SKM-1 treated with dmso at 0.1 percent for 144 hours (cell line): ENCODE data around the gene MAP1B.
"Not testable (repeated sequence)": the region's sequence is repeated elsewhere in the genome, so short reads cannot be mapped to it uniquely, and the experiment has no call there.

ENCODE experiments used
- DNase-seq: peaks from one replicate; lab custom pipeline; 2025; ENCODE audit not compliant: unreplicated experiment; lab: John Stamatoyannopoulos, UW

The MAP1B gene

DNA sequence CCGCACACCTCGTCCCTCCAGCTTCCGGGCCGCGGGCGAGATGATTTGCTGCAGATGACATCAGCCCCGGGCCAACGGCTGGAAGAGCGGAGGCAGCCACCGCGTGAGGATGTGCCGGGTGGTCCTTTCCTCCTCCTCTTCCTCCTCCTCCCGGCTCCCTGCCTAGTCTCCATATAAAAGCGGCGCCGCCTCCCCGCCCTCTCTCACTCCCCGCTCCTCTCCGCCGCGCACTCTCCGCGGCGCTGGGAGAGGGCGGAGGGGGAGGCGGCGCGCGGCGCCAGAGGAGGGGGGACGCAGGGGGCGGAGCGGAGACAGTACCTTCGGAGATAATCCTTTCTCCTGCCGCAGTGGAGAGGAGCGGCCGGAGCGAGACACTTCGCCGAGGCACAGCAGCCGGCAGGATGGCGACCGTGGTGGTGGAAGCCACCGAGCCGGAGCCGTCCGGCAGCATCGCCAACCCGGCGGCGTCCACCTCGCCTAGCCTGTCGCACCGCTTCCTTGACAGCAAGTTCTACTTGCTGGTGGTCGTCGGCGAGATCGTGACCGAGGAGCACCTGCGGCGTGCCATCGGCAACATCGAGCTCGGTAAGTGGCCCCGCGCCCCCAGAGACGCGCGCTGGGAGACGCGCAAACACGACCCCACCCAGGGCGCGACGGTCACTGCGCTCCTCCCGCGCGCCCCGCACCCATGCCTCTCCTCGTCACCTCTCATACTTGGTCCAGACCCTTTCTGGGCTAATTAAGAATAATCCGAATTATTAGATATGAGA lies at the start of gene MAP1B:
TSS of gene MAP1B (plus strand) at position 345 of the 770 bp plus-strand sequence. CDS start at position 402, 57 bp downstream.
- no peak for DNase-seq

DNA sequence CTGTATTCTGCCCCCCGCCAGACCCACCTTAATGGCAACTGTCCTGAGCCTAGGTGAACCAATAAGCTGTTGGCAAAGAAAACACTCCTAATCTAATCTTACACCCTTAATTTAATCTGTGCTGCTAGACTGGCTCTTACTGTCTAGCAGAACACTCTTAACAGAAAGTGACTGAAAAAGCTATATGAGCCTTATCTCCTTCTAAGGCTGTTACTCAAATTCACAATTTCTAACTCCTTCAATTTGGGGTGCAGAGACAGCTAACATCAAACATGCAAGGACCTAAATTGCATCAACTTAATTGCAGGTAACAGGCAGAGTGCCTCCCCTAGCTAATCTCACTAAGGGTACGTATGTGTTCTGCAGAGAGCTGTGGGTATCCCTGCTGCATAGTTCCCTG lies 49.5 kb upstream of the MAP1B start:
- DNase-seq, result no peak

DNA sequence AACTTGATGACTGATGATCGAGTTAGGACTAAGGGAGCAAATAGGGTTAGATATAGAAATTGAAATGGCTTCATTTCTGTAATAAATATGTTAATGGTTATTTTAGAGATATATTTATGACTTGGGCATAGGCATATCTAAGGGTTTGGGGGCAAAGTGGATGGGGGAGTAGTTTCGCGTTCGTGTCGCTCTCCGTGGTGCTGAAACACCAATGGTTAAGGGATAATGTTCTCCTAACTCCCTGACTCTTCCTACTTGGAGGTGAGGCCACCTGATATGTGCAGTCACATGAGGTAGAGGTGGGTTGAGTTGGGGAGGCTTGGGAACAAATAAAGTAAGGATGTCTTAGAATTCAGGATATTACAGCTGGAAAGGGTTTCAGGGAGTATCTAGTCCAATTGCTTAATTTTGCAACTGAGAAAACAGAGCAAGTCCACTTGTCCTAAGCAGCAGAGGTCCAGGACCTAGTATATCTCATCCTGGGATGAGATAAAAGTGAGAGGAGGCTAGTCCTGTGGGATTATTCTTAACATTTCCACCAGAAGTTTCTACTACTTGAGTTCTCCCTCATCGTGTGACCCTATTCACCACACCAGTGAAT lies 44.0 kb upstream of the MAP1B start:
- DNase-seq, result no peak

DNA sequence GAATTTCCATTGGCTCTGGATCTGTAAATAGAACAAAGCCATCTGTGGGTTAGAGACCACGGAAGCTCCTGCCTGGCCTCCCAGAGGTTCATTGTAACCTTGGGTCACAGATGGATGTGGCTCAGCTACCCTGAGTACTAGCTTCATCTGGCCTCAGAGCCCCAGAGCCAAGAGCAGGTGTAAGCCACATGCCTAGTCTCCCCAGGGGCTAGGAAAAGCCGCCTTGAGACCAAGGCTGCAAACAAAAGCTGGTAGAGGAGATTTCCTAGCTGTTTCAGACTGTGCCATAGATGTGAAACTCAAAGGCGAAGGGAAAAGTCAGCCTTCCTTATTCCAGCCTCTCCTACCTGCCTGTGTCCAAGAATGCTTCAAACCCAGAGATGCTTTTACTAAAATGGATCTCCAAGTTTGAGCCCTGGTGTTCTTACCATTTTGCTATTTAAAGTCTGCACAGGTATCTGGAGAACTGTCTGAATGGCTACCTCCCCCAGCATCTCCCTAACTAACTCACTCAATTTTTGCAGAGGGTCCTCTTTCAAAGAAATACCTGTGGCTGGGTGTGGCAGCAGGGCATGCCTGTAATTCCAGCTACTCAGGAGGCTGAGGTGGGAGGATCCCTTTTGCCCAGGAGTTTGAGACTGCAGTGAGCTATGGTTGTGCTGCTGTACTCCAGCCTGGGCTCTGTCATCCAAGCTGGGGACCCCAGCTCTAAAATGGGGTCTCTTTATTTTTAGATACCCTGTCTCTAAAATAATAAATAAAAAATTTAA lies 42.3 kb upstream of the MAP1B start:
- DNase-seq, result no peak

DNA sequence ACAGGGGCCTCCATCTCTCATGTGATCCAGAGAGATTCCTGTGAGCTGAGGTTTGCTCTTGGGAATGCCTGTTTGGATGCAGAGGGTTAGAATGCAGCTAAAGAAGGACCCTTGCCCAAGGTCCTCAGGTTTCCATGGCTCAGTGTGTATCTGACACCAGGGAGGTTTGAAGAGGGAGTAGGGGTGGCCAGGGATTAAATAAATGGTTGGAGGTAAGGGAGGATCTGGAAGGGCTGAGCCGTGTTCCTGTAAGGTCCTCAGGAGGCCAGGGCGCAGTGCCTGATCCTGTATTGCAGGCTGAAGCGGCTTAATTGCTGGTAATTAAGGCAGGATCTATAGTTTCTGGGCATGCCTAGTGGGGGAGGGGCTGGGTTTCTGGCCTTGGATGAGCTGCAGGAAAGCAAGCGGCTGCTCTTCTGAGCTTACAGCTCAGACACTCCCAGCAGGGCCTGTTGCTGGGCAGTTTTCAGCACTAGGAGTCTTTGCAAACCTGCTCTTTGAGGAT lies 41.5 kb upstream of the MAP1B start:
- no peak for DNase-seq

DNA sequence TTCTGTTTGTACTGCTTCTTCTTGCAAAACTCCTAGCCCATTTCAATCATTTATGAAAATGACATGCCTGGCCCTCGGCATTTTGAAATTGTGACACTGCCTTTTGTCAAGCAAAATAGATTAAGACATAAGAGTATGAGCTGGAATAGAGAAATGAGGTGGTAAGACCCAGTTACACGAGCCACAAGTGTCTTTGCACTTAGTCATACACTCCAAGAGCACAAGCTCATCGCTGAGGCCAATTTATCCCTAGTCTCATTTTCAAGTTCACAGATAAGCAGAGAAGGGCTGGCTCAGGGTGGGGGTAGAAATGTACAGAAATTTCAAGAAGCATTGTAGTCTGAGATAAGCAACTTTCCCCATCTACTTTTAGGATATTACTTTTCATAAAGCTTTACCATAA lies 40.6 kb upstream of the MAP1B start:
- no peak for DNase-seq

GRCh38 chr5:72067682-72068470 lies 39.4 kb upstream of the MAP1B start:
- no peak for DNase-seq

DNA sequence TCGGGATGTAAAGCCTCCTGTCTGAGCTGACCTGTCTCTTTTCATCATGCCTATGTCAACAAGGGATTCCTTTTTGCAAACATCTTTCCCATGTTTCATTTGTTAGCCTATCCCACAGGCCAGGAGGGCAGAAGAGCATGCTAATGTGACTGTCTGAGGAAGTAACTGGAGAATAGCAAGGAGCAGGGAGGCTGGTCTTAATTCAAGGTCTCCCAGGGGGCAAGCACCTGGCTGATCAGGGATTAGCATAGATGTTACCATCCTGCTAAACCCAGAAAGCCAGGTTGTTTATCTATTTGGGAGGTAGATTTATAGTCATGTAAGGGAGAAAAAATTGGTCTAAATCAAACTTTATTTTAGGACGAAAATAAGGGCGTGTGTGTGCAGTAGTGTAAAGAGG lies 36.7 kb upstream of the MAP1B start:
- no peak for DNase-seq

DNA sequence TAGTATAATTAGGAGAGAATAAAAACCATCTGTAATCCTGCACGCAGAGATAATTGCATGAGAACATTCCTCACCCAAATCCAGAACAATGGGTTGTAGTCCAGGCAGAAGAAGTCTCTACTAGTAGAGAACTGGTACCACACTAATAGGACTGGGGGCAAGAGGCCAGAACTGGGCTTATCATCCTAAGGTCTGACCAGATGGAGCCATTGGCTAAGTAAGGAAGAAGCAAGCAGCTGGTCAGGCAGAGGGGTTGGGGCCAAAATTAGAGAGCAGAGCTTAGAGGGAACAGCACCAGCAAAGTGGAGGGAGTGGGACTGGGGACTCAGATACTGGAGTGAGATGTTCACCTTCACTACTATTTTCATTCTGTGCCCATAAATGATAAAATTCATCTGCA lies 35.4 kb upstream of the MAP1B start:
- no peak for DNase-seq

DNA sequence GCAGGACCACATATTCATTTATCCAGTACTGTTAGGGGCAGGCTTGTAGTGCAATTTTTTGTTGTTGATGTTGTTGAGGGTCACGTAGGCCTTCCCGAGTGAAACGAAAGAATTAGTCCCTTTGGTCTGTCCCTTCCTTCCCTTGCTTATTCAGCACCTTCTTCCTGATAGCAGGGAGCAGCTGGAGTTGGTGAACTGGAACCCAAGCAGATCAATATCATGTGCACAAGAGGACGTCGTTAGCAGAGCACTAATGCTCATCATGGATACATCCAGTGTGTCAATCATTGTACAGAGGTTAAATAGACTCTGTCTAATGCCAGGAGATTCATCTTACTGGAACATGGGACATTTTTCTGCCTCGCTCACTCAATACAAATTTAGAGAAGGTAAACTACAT lies 33.0 kb upstream of the MAP1B start:
- DNase-seq, result no peak

- no peak for DNase-seq
These were observed 31.8 kb upstream of the MAP1B start for GRCh38 chr5:72075461-72075860.

- DNase-seq, result no peak
These were observed 30.5 kb upstream of the MAP1B start for GRCh38 chr5:72076621-72077300.

- DNase-seq, result no peak
These were observed 29.9 kb upstream of the MAP1B start for GRCh38 chr5:72077390-72077789.

DNA sequence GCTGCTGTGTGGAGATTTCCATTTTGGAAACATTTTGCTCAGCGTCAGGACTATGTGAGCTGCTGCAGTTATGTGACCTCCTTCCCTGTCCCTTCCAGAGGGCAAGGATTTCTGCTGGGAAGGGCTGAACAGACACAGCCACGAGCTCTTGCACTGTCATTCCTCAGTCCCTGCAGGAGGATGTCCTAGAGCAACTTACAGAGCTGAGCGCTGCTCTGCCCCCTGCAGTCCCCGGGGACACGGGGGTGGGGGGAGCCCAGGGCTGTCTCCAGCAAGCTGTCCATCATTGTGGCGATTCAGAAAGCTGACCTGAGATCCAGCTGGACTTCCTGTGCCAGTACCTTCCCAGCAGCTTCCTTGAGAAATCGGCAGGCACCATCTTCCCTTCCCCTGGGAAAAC lies 28.0 kb upstream of the MAP1B start:
- DNase-seq, result no peak

DNA sequence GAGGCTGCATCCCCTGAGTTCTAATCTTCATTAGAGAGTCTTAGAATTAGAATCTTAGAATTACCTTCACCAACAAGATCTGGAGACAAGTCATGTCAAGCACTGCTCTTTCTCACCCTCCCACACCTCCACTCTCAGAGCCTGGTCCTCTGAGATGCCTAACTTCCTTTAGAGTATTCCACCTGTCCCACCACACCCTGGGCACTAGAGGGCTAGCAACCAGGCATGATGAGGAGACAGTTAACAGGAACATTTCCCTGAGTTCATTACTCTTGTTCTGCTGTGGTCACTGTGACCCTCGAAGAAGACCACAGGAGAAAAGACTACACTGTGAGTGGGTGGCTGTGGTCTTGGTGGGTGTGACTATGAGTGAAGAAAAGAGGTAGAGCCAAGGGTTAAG lies 25.2 kb upstream of the MAP1B start:
- no peak for DNase-seq

- no peak for DNase-seq
These were observed 22.4 kb upstream of the MAP1B start for GRCh38 chr5:72084876-72085275.

DNA sequence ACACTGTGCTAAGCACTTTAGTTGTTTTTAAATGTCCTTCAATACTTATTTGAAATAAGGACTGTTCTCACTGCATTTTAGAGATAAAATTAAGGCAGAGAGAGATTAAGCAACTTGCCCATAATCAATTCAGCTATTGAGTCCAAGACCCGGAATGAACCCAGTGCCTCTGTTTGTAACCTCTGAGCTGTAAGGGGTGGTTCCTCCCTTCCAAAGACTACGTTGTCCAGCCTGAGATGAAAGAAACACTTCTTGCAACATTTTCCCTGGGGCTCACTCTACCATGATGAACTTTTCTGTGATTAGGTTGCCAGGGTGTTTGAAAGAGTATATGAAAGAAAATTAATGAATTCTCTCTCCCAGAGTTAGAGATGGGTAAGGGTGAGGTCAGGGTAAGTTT lies 22.0 kb upstream of the MAP1B start:
- DNase-seq, result no peak

- not testable (repeated sequence) for DNase-seq
These were observed 17.6 kb upstream of the MAP1B start for GRCh38 chr5:72089713-72090112.

DNA sequence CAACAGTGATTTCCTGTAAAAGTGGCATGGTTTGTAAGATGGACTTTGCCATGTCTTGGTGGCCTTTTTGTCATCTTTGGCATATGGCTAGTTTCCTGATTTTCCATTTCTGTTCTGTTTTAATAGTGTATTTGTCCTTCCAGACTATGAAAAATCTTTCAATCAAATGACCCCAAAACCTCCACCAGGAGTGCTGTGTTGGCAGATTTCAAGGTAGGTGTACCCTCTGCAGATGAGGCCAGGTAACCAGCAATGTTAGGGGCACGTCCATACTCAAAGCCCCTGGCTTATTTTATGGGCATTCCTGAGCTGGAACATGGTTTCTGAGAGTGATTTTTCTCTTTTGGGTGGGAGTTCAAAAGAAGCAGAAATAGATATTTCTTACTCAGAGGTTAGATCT lies 15.2 kb upstream of the MAP1B start:
- no peak for DNase-seq

GRCh38 chr5:72093217-72093616 lies 14.1 kb upstream of the MAP1B start:
- no peak for DNase-seq

GRCh38 chr5:72093824-72094223 lies 13.5 kb upstream of the MAP1B start:
- DNase-seq, result no peak
